Smooth muscle cell (in vitro differentiated cells): ENCODE data around the gene DMD. TPM values are rescaled to one million over a fixed set of nuclear protein-coding genes. Genes with fewer than 3 reads are reported as not detected.

ENCODE experiments used
- DNase-seq: peaks from one replicate; lab custom pipeline; 2025; ENCODE audit not compliant: unreplicated experiment; lab: John Stamatoyannopoulos, UW
- H2AFZ ChIP-seq: fragments of 200-600 bp; sonication (generic); 2 replicates; pipeline ENCODE4 v1.6.0; 2016; ENCODE audit warnings: antibody characterized with exemption, low read depth, mild to moderate bottlenecking
- H3F3A ChIP-seq: fragments of 200-600 bp; sonication (generic); 2 replicates; pipeline ENCODE4 v1.6.0; 2017; ENCODE audit warnings: antibody characterized with exemption, low read depth
- H3K27ac ChIP-seq: fragments of 200-600 bp; sonication (generic); 2 replicates; pipeline ENCODE4 v1.5.1; 2016; ENCODE audit warnings: low read depth, mild to moderate bottlenecking
- H3K27me3 ChIP-seq: fragments of 200-600 bp; sonication (generic); 2 replicates; pipeline ENCODE4 v1.6.1; 2016; ENCODE audit warnings: low read depth, mild to moderate bottlenecking
- H3K36me3 ChIP-seq: fragments of 200-600 bp; sonication (generic); 2 replicates; pipeline ENCODE4 v1.5.1; 2016; ENCODE audit warnings: low read depth
- H3K4me1 ChIP-seq: fragments of 200-600 bp; sonication (generic); 2 replicates; pipeline ENCODE4 v1.5.1; 2016; ENCODE audit warnings: low read depth
- H3K4me2 ChIP-seq: fragments of 200-600 bp; sonication (generic); 2 replicates; pipeline ENCODE4 v1.6.0; 2016; ENCODE audit warnings: mild to moderate bottlenecking
- H3K4me3 ChIP-seq: fragments of 200-600 bp; sonication (generic); 2 replicates; pipeline ENCODE4 v1.5.1; 2016; ENCODE audit warnings: mild to moderate bottlenecking
- H3K79me2 ChIP-seq: fragments of 200-600 bp; sonication (generic); 2 replicates; pipeline ENCODE4 v1.6.0; 2016; ENCODE audit warnings: low read depth, mild to moderate bottlenecking
- H3K9ac ChIP-seq: fragments of 200-600 bp; sonication (generic); 2 replicates; pipeline ENCODE4 v1.6.0; 2016; ENCODE audit warnings: low read depth
- H3K9me3 ChIP-seq: fragments of 200-600 bp; sonication (generic); replicated peaks from 2 replicates; pipeline ENCODE4 v1.5.1; 2016; ENCODE audit warnings: low read depth
- H4K20me1 ChIP-seq: fragments of 200-600 bp; sonication (generic); 2 replicates; pipeline ENCODE4 v1.6.0; 2016; ENCODE audit warnings: low read depth
- CTCF ChIP-seq: fragments of 200-600 bp; sonication (generic); IDR thresholded peaks from 2 replicates; pipeline ENCODE4 v1.5.1; 2017; ENCODE audit warnings: borderline replicate concordance, mild to moderate bottlenecking, antibody characterized with exemption; ENCODE audit not compliant: insufficient read depth, poor library complexity, severe bottlenecking
- WGBS: methylation state at CpG from one replicate; pipeline ENCODE4 v1.1.7; 2016; ENCODE audit warnings: low lambda C conversion rate; 5-methylcytosine and 5-hydroxymethylcytosine counted together
- polyA plus RNA-seq: library from polyadenylated mRNA; unstranded; fragments of >200 nt; fragmentation: Nextera tagmentation; extraction: Ambion mirVana; gene quantifications from 2 replicates; pipeline ENCODE4 v1.2.1, GENCODE V29; 2016
- total RNA-seq: library from RNA; depleted of rRNA; stranded (reverse); fragments of >200 nt; gene quantifications from 2 replicates; pipeline ENCODE4 v1.2.3, GENCODE V29; 2014

The DMD gene
- total and polyA plus RNA-seq, 2 experiments from 2014 or later, result 12.3 to 12.6 TPM

- Histone ChIP-seq H3K4me2 (no peak overlapping the region), H4K20me1 (no peaks in the 10 kb centered on the region), H3K27ac (no peak overlapping the region), H3K79me2 (no peaks in the 10 kb centered on the region), H3K9ac (no peak overlapping the region), H3K36me3 (no peaks in the 10 kb centered on the region), H3F3A (no peaks in the 10 kb centered on the region), H3K27me3 (no peaks in the 10 kb centered on the region), H3K9me3 (peaks cover 4% of the 10 kb centered on the region), H2AFZ (no peak overlapping the region), H3K4me1 (no peaks in the 10 kb centered on the region), H3K4me3 (no peak overlapping the region)
- DNase-seq, result no peak
- peak; percentile 32 for TF ChIP-seq CTCF
These were observed 1997.4 kb downstream of the DMD start for GRCh38 chrX:31213941-31214340.

GRCh38 chrX:31212856-31213748, 1998.2 kb downstream of the DMD start:
- Histone ChIP-seq H3F3A (no peaks in the 10 kb centered on the region), H3K4me3 (no peak overlapping the region), H3K27me3 (no peaks in the 10 kb centered on the region), H3K9me3 (peaks cover 4% of the 10 kb centered on the region), H2AFZ (no peak overlapping the region), H3K36me3 (no peaks in the 10 kb centered on the region), H3K79me2 (no peaks in the 10 kb centered on the region), H3K27ac (no peak overlapping the region), H3K4me1 (no peaks in the 10 kb centered on the region), H3K9ac (no peak overlapping the region), H4K20me1 (no peaks in the 10 kb centered on the region), H3K4me2 (no peak overlapping the region)
- no peak for DNase-seq
- TF ChIP-seq CTCF, result no peak
- 69% methylated on average over 6 of the region's 6 CpGs for WGBS

GRCh38 chrX:31209005-31209628, 2002.2 kb downstream of the DMD start:
- H3K9ac ChIP-seq, result no peak overlapping the region
- no peak overlapping the region for H3K27ac ChIP-seq
- no peaks in the 10 kb centered on the region for H4K20me1 ChIP-seq
- H3K27me3 ChIP-seq, result no peaks in the 10 kb centered on the region
- H3K4me3 ChIP-seq, result no peak overlapping the region
- no peaks in the 10 kb centered on the region for H3K79me2 ChIP-seq
- peak overlapping the region; percentile 14 for H3K4me2 ChIP-seq
- H3K4me1 ChIP-seq, result no peaks in the 10 kb centered on the region
- no peaks in the 10 kb centered on the region for H3F3A ChIP-seq
- no peaks in the 10 kb centered on the region for H3K9me3 ChIP-seq
- TF ChIP-seq CTCF, result no peak
- H2AFZ ChIP-seq, result no peak overlapping the region
- no peaks in the 10 kb centered on the region for H3K36me3 ChIP-seq
- no peak for DNase-seq
- WGBS, result 58% methylated on average over 10 of the region's 10 CpGs
